DMS79 treated with DMSO at 0.1 percent for 48 hours (cell line): Measurements from ENCODE around the gene CLEC19A.

ENCODE experiments used
- DNase-seq: peaks from one replicate; lab custom pipeline; 2025; lab: John Stamatoyannopoulos, UW

CLEC19A gene

GRCh38 chr16:19285431-19285830 is at the start of gene CLEC19A:
CLEC19A (plus strand) TSS chr16:19285731; CDS start chr16:19285852, 121 bp downstream.
- DNase-seq, result no peak

- DNase-seq, result no peak
These were observed 49.6 kb upstream of the CLEC19A start for GRCh38 chr16:19235886-19236285.

GRCh38 chr16:19236561-19237209 is 48.8 kb upstream of the CLEC19A start:
- DNase-seq, result peak; percentile 12

GRCh38 chr16:19238406-19238805 is 47.1 kb upstream of the CLEC19A start:
- DNase-seq, result peak; percentile 93

GRCh38 chr16:19239511-19240155 is 45.9 kb upstream of the CLEC19A start:
- peak; percentile 48 for DNase-seq

- no peak for DNase-seq
These were observed 45.0 kb upstream of the CLEC19A start for GRCh38 chr16:19240494-19240893.

GRCh38 chr16:19241512-19241911 is 44.0 kb upstream of the CLEC19A start:
- DNase-seq, result no peak

- no peak for DNase-seq
These were observed 43.3 kb upstream of the CLEC19A start for GRCh38 chr16:19242186-19242585.

- DNase-seq, result no peak
These were observed 42.5 kb upstream of the CLEC19A start for GRCh38 chr16:19242987-19243575.

GRCh38 chr16:19245326-19245925 is 40.1 kb upstream of the CLEC19A start:
- peak; percentile 91 for DNase-seq

GRCh38 chr16:19252904-19253303 is 32.6 kb upstream of the CLEC19A start:
- DNase-seq, result no peak

- DNase-seq, result no peak
These were observed 30.9 kb upstream of the CLEC19A start for GRCh38 chr16:19254611-19255010.

GRCh38 chr16:19264123-19264673 is 21.3 kb upstream of the CLEC19A start:
- DNase-seq, result no peak

- no peak for DNase-seq
These were observed 20.1 kb upstream of the CLEC19A start for GRCh38 chr16:19265380-19265930.

- no peak for DNase-seq
These were observed 18.8 kb upstream of the CLEC19A start for GRCh38 chr16:19266774-19267173.

- DNase-seq, result no peak
These were observed 16.4 kb upstream of the CLEC19A start for GRCh38 chr16:19269098-19269497.

GRCh38 chr16:19274165-19274797 is 11.2 kb upstream of the CLEC19A start:
- DNase-seq, result no peak

GRCh38 chr16:19278403-19278802 is 7.1 kb upstream of the CLEC19A start:
- DNase-seq, result no peak

- no peak for DNase-seq
These were observed 4.3 kb upstream of the CLEC19A start for GRCh38 chr16:19281246-19281645.

GRCh38 chr16:19282101-19282500 is 3.4 kb upstream of the CLEC19A start:
- DNase-seq, result no peak

GRCh38 chr16:19283637-19284036 is 1.9 kb upstream of the CLEC19A start:
- DNase-seq, result no peak

GRCh38 chr16:19284207-19284606 is 1.3 kb upstream of the CLEC19A start:
- DNase-seq, result peak; percentile 82
